Stomach smooth muscle (tissue), 2 donors: ENCODE results near the gene DMXL1.
A peak's percentile ranks its signal among the peaks of the same experiment; 100 is the strongest.

Experiments used
- H3K27ac ChIP-seq: one replicate; pipeline ENCODE4 v1.7.0; 2013; ENCODE audit warnings: mild to moderate bottlenecking, low read length, inconsistent platforms
- H3K27me3 ChIP-seq, 2 donors: one replicate each; pipeline ENCODE4 v1.7.0; 2013; ENCODE audit warnings: low read length in 2 of 2; ENCODE audit not compliant: insufficient read depth in 2 of 2, control insufficient read depth in 1 of 2
- H3K36me3 ChIP-seq, 2 donors: one replicate each; pipeline ENCODE4 v1.7.0; 2013; ENCODE audit warnings: low read length in 2 of 2; ENCODE audit not compliant: control insufficient read depth in 2 of 2, insufficient read depth in 2 of 2
- H3K4me1 ChIP-seq: one replicate; pipeline ENCODE4 v1.7.0; 2013; ENCODE audit warnings: low read length; ENCODE audit not compliant: control insufficient read depth, insufficient read depth
- H3K4me3 ChIP-seq, 2 donors: one replicate each; pipeline ENCODE4 v1.7.0; 2013; ENCODE audit warnings: low read length in 2 of 2
- H3K9ac ChIP-seq, 2 donors: one replicate each; pipeline ENCODE4 v1.7.0; 2013; ENCODE audit warnings: low read length in 2 of 2, mild to moderate bottlenecking in 1 of 2
- H3K9me3 ChIP-seq, 2 donors: one replicate each; pipeline ENCODE4 v1.7.0; 2013; ENCODE audit warnings: low read length in 2 of 2; ENCODE audit not compliant: control insufficient read depth in 2 of 2
- donor health status: healthy.
- donor health status: Pancreatic carcinoma.

Gene DMXL1

GRCh38 chr5:119270121-119270565, 199.3 kb downstream of the DMXL1 start:
- no peaks in the 10 kb centered on the region for H3K9me3 ChIP-seq
- H3K27ac ChIP-seq: no peak overlapping the region
- no peak overlapping the region for H3K9ac ChIP-seq
- peak overlapping the region in 1 of 2 donors; percentile 47 for H3K4me3 ChIP-seq
- H3K27me3 ChIP-seq: no peaks in the 10 kb centered on the region
- peaks cover 29% of the 10 kb centered on the region for H3K4me1 ChIP-seq
- no peaks in the 10 kb centered on the region for H3K36me3 ChIP-seq

GRCh38 chr5:119270960-119271757, 200.3 kb downstream of the DMXL1 start:
- H3K9ac ChIP-seq: no peak overlapping the region
- H3K4me1 ChIP-seq: peaks cover 31% of the 10 kb centered on the region
- H3K27ac ChIP-seq: no peak overlapping the region
- no peaks in the 10 kb centered on the region for H3K9me3 ChIP-seq
- H3K36me3 ChIP-seq: no peaks in the 10 kb centered on the region
- H3K4me3 ChIP-seq: no peak overlapping the region
- no peaks in the 10 kb centered on the region for H3K27me3 ChIP-seq

GRCh38 chr5:119271758-119272730, 201.2 kb downstream of the DMXL1 start:
- no peaks in the 10 kb centered on the region for H3K9me3 ChIP-seq
- H3K27ac ChIP-seq: no peak overlapping the region
- peaks cover 31% of the 10 kb centered on the region for H3K4me1 ChIP-seq
- no peak overlapping the region for H3K4me3 ChIP-seq
- no peak overlapping the region for H3K9ac ChIP-seq
- no peaks in the 10 kb centered on the region for H3K36me3 ChIP-seq
- H3K27me3 ChIP-seq: no peaks in the 10 kb centered on the region

GRCh38 chr5:119273391-119273839, 202.5 kb downstream of the DMXL1 start:
- peak overlapping the region in 1 of 2 donors; percentile 30 for H3K4me3 ChIP-seq

GRCh38 chr5:119274030-119274766, 203.3 kb downstream of the DMXL1 start:
- Histone ChIP-seq H3K4me1 (peaks cover 29% of the 10 kb centered on the region), H3K27me3 (no peaks in the 10 kb centered on the region), H3K36me3 (no peaks in the 10 kb centered on the region), H3K4me3 (no peak overlapping the region), H3K9me3 (no peaks in the 10 kb centered on the region), H3K9ac (no peak overlapping the region), H3K27ac (no peak overlapping the region)

More at GRCh38 chr5:119273391-119273839, 202.5 kb downstream of the DMXL1 start:
- Histone ChIP-seq H3K9ac (no peak overlapping the region), H3K27me3 (no peaks in the 10 kb centered on the region), H3K4me1 (peaks cover 31% of the 10 kb centered on the region), H3K36me3 (no peaks in the 10 kb centered on the region), H3K27ac (no peak overlapping the region), H3K9me3 (no peaks in the 10 kb centered on the region)

GRCh38 chr5:119274767-119275130, 203.9 kb downstream of the DMXL1 start:
- Histone ChIP-seq H3K27me3 (no peaks in the 10 kb centered on the region), H3K4me3 (no peak overlapping the region), H3K36me3 (no peaks in the 10 kb centered on the region), H3K27ac (no peak overlapping the region), H3K9ac (no peak overlapping the region), H3K9me3 (no peaks in the 10 kb centered on the region), H3K4me1 (peaks cover 27% of the 10 kb centered on the region)

- Histone ChIP-seq H3K9me3 (no peaks in the 10 kb centered on the region), H3K27ac (no peak overlapping the region), H3K27me3 (no peaks in the 10 kb centered on the region), H3K4me1 (peaks cover 27% of the 10 kb centered on the region), H3K36me3 (no peaks in the 10 kb centered on the region), H3K4me3 (no peak overlapping the region), H3K9ac (no peak overlapping the region)
Measured at GRCh38 chr5:119275146-119275545, 204.3 kb downstream of the DMXL1 start.

- Histone ChIP-seq H3K27ac (no peak overlapping the region), H3K4me1 (peaks cover 27% of the 10 kb centered on the region)
Measured at GRCh38 chr5:119275601-119276173, 204.8 kb downstream of the DMXL1 start.

GRCh38 chr5:119276978-119277377, 206.1 kb downstream of the DMXL1 start:
- H3K36me3 ChIP-seq: no peaks in the 10 kb centered on the region
- H3K9me3 ChIP-seq: no peaks in the 10 kb centered on the region
- H3K27me3 ChIP-seq: no peaks in the 10 kb centered on the region
- peaks cover 20% of the 10 kb centered on the region for H3K4me1 ChIP-seq
- no peak overlapping the region for H3K9ac ChIP-seq
- no peak overlapping the region for H3K27ac ChIP-seq
- no peak overlapping the region for H3K4me3 ChIP-seq

More at GRCh38 chr5:119275601-119276173, 204.8 kb downstream of the DMXL1 start:
- H3K27me3 ChIP-seq: no peaks in the 10 kb centered on the region
- no peaks in the 10 kb centered on the region for H3K36me3 ChIP-seq
- no peak overlapping the region for H3K9ac ChIP-seq
- H3K4me3 ChIP-seq: no peak overlapping the region
- no peaks in the 10 kb centered on the region for H3K9me3 ChIP-seq

GRCh38 chr5:119279093-119279492, 208.2 kb downstream of the DMXL1 start:
- Histone ChIP-seq H3K4me3 (no peak overlapping the region), H3K27me3 (no peaks in the 10 kb centered on the region), H3K36me3 (no peaks in the 10 kb centered on the region), H3K9ac (no peak overlapping the region), H3K9me3 (no peaks in the 10 kb centered on the region), H3K27ac (no peak overlapping the region), H3K4me1 (peaks cover 10% of the 10 kb centered on the region)
